Thymus (tissue), 11 donors: ENCODE results near the gene SCTR. TPM values are rescaled to one million over a fixed set of nuclear protein-coding genes. Genes with fewer than 3 reads are reported as not detected.

Source experiments
- DNase-seq, 9 donors: peaks; one replicate each; pipeline ENCODE4 v3.0.0-alpha.2; 2013; ENCODE audit warnings: low spot score in 9 of 9, low read depth in 6 of 9, missing footprints in 1 of 9
- H3K27ac ChIP-seq, 2 donors: one replicate each; pipeline ENCODE4 v1.5.1; 2013; ENCODE audit warnings: control low read depth in 1 of 2, low read depth in 1 of 2, low read length in 1 of 2, mild to moderate bottlenecking in 1 of 2, moderate library complexity in 1 of 2
- H3K27me3 ChIP-seq, 2 donors: one replicate each; pipeline ENCODE4 v1.5.1; 2013; ENCODE audit warnings: low read length in 1 of 2; ENCODE audit not compliant: control insufficient read depth in 2 of 2, insufficient read depth in 1 of 2
- H3K36me3 ChIP-seq, 2 donors: one replicate each; pipeline ENCODE4 v1.5.1; 2013; ENCODE audit warnings: low read length in 1 of 2, mild to moderate bottlenecking in 1 of 2, moderate library complexity in 1 of 2; ENCODE audit not compliant: control insufficient read depth in 2 of 2, insufficient read depth in 2 of 2
- H3K4me1 ChIP-seq, 2 donors: one replicate each; pipeline ENCODE4 v1.5.1; 2013; ENCODE audit warnings: low read length in 2 of 2; ENCODE audit not compliant: control insufficient read depth in 2 of 2, insufficient read depth in 2 of 2
- H3K4me3 ChIP-seq, 2 donors: one replicate each; pipeline ENCODE4 v1.5.1; 2013; ENCODE audit warnings: low read length in 2 of 2, control low read depth in 1 of 2, mild to moderate bottlenecking in 1 of 2
- H3K9me3 ChIP-seq, 2 donors: one replicate each; pipeline ENCODE4 v1.5.1; 2013; ENCODE audit warnings: low read length in 1 of 2, mild to moderate bottlenecking in 1 of 2; ENCODE audit not compliant: control insufficient read depth in 2 of 2, insufficient read depth in 1 of 2
- WGBS: extraction: QIAGEN DNeasy Blood & Tissue Kit; methylation state at CpG from one replicate; pipeline ENCODE4 v1.1.7; 2013; 5-methylcytosine and 5-hydroxymethylcytosine counted together
- polyA plus RNA-seq: library from polyadenylated mRNA; stranded (reverse); fragments of 200-250 nt; gene quantifications from one replicate; pipeline ENCODE4 v1.2.3, GENCODE V29; 2013
- total RNA-seq: library from RNA; stranded (reverse); fragments of 120-200 nt; gene quantifications from one replicate; pipeline ENCODE4 v1.2.4, GENCODE V29; 2013
- donor health status: healthy.

The SCTR gene
- total and polyA plus RNA-seq, 2 donors: 0.24 to 1.5 TPM

- H3K36me3 ChIP-seq: no peaks in the 10 kb centered on the region
- peaks cover 0 to 4% of the 10 kb centered on the region in 2 donors for H3K9me3 ChIP-seq
- DNase-seq: peak in 6 of 9 donors; percentile 6 to 54 (median 27)
- 31% methylated on average over 7 of the region's 7 CpGs for WGBS
- H3K27ac ChIP-seq: no peak overlapping the region
- no peaks in the 10 kb centered on the region for H3K4me1 ChIP-seq
- H3K27me3 ChIP-seq: peaks cover 0 to 11% of the 10 kb centered on the region in 2 donors
- H3K4me3 ChIP-seq: no peak overlapping the region
Observed at GRCh38 chr2:119517433-119517832, 6.8 kb downstream of the SCTR start.

- Histone ChIP-seq H3K4me1 (no peaks in the 10 kb centered on the region), H3K9me3 (peaks cover 0 to 4% of the 10 kb centered on the region in 2 donors), H3K4me3 (no peak overlapping the region), H3K27ac (no peak overlapping the region), H3K27me3 (peaks cover 0 to 2% of the 10 kb centered on the region in 2 donors), H3K36me3 (no peaks in the 10 kb centered on the region)
- 86% methylated on average over 2 of the region's 2 CpGs for WGBS
- DNase-seq: no peak
Observed at GRCh38 chr2:119516121-119516520, 8.2 kb downstream of the SCTR start.

- 88% methylated on average over 1 of the region's 1 CpG for WGBS
- H3K27me3 ChIP-seq: no peaks in the 10 kb centered on the region
- H3K9me3 ChIP-seq: peaks cover 0 to 4% of the 10 kb centered on the region in 2 donors
- H3K27ac ChIP-seq: no peak overlapping the region
- no peak overlapping the region for H3K4me3 ChIP-seq
- no peaks in the 10 kb centered on the region for H3K4me1 ChIP-seq
- DNase-seq: no peak
- no peaks in the 10 kb centered on the region for H3K36me3 ChIP-seq
Observed at GRCh38 chr2:119513832-119514231, 10.5 kb downstream of the SCTR start.

- Histone ChIP-seq H3K36me3 (no peaks in the 10 kb centered on the region), H3K27me3 (no peaks in the 10 kb centered on the region), H3K27ac (no peak overlapping the region), H3K9me3 (peaks cover 0 to 4% of the 10 kb centered on the region in 2 donors), H3K4me1 (no peaks in the 10 kb centered on the region), H3K4me3 (no peak overlapping the region)
- WGBS: 96% methylated on average over 1 of the region's 1 CpG
- no peak for DNase-seq
Observed at GRCh38 chr2:119512946-119513345, 11.3 kb downstream of the SCTR start.

- Histone ChIP-seq H3K27me3 (no peaks in the 10 kb centered on the region), H3K36me3 (no peaks in the 10 kb centered on the region), H3K27ac (no peak overlapping the region), H3K9me3 (no peaks in the 10 kb centered on the region), H3K4me3 (no peak overlapping the region), H3K4me1 (no peaks in the 10 kb centered on the region)
- 88% methylated on average over 3 of the region's 3 CpGs for WGBS
- no peak for DNase-seq
Observed at GRCh38 chr2:119511989-119512388, 12.3 kb downstream of the SCTR start.

GRCh38 chr2:119508756-119509155 lies 15.5 kb downstream of the SCTR start:
- Histone ChIP-seq H3K36me3 (no peaks in the 10 kb centered on the region), H3K27me3 (no peaks in the 10 kb centered on the region), H3K27ac (no peak overlapping the region), H3K4me3 (no peak overlapping the region), H3K9me3 (no peaks in the 10 kb centered on the region), H3K4me1 (no peaks in the 10 kb centered on the region)
- no peak for DNase-seq
- 87% methylated on average over 6 of the region's 6 CpGs for WGBS

GRCh38 chr2:119496682-119497081 lies 27.6 kb downstream of the SCTR start:
- H3K27me3 ChIP-seq: no peaks in the 10 kb centered on the region
- no peaks in the 10 kb centered on the region for H3K36me3 ChIP-seq
- no peak overlapping the region for H3K27ac ChIP-seq
- no peaks in the 10 kb centered on the region for H3K4me1 ChIP-seq
- WGBS: 90% methylated on average over 4 of the region's 4 CpGs
- no peak for DNase-seq
- no peak overlapping the region for H3K4me3 ChIP-seq
- H3K9me3 ChIP-seq: no peaks in the 10 kb centered on the region

GRCh38 chr2:119495948-119496347 lies 28.3 kb downstream of the SCTR start:
- no peak overlapping the region for H3K27ac ChIP-seq
- no peak for DNase-seq

GRCh38 chr2:119494163-119494790 lies 30.0 kb downstream of the SCTR start:
- Histone ChIP-seq H3K4me1 (no peaks in the 10 kb centered on the region), H3K27ac (no peak overlapping the region), H3K9me3 (no peaks in the 10 kb centered on the region), H3K36me3 (no peaks in the 10 kb centered on the region), H3K27me3 (no peaks in the 10 kb centered on the region), H3K4me3 (no peak overlapping the region)
- 96% methylated on average over 6 of the region's 6 CpGs for WGBS
- DNase-seq: no peak

More at GRCh38 chr2:119495948-119496347, 28.3 kb downstream of the SCTR start:
- Histone ChIP-seq H3K4me1 (no peaks in the 10 kb centered on the region), H3K36me3 (no peaks in the 10 kb centered on the region), H3K4me3 (no peak overlapping the region), H3K9me3 (no peaks in the 10 kb centered on the region), H3K27me3 (no peaks in the 10 kb centered on the region)
- WGBS: 89% methylated on average over 2 of the region's 2 CpGs
